Myometrial cell (primary cell): ENCODE data around the gene CFAP68. TPM values are rescaled to one million over a fixed set of nuclear protein-coding genes. Genes with fewer than 3 reads are reported as not detected.

Source experiments
- total RNA-seq: library from RNA; depleted of rRNA; stranded (reverse); fragments of >200 nt; gene quantifications from 2 replicates; pipeline ENCODE4 v1.2.3, GENCODE V29; 2015

Gene CFAP68, protein sequence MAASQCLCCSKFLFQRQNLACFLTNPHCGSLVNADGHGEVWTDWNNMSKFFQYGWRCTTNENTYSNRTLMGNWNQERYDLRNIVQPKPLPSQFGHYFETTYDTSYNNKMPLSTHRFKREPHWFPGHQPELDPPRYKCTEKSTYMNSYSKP
- total RNA-seq, result 7.2 and 14.2 TPM in 2 replicates

DNA sequence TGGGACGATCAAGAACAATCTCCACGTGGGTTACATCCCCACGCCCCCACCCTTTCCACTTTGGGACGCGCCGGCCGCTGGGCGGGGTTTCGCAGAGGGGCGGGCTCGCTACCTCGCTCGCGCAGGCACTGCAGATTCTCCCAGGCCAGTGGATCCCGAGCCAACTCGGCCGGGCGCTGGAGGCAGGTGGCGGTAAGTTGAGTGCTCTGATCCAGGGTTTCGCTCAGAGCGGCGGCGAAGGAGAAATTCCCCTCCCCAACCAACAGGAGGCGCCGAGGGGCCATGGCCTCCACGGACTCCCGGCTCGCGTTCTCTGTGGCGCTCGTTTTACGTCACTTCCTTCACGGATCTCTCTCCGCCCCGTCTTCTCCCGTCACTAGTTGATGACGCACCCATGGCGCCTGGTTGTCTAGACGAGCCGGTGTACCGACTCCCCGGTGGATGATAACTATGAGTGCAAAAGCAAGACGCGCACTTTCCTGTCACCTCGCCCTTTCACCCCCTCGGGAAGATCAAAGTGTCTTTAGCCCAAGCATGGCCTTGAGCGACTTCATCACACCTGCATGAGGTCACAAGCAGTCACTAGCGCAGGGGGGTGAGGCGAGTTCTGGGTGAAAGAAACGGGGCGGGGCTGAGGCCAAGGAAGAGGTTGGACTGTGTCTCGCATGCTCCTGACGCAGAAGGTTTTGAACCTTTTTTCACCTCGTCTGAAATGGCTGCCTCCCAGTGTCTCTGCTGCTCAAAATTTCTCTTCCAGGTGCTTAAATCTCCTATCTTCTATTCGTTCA is at the start of gene CFAP68, which contains the start of gene FDXACB1:
Gene CFAP68, plus strand, starts transcription at position 693 of the 788 bp plus-strand sequence. Its CDS starts 20 bp downstream, at position 713.
Gene FDXACB1, minus strand, starts transcription at position 317 of the 788 bp plus-strand sequence. Its CDS starts 33 bp downstream, at position 284.

DNA sequence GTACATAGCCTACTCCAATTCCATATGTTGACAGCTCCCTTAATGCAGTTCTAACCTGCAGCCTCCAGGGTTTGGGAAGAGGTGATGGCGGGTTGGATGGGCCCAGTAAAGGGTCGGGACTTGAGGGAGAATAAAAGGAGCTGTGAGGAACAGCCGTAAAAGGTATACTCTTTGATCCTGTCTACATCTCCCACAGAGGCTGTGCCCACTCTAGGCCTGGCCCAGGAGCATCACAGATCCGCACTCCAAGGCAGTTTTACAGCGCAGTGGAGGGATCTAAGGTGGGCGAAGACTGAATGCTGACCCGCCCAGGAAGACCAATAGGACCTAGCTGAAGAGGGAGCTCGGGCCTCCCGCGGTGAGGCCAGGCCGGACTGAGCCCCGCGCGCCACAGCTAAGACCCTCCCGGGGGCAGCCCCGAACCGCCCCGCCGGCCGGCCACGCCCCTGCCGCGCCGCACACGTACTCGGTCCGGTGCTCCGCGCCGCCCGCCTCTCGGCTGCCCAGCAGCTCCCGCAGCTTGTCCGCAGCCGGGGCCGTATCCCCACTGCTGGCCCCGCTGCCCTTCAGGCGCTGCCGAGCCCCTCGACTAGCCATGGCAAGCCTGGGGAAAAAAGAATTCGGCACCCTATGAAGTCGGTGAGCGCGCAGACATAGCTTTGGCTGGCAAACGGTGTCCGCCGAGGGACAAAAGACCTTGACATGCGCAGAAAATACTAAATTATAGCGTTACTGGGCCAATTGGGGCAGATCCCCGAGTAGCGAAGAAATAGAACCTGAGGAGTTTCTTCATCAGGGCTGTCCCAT is 8.3 kb upstream of the CFAP68 start, which contains the start of gene ALG9:
Gene ALG9, minus strand, starts transcription at position 696 of the 807 bp plus-strand sequence. Its CDS starts 99 bp downstream, at position 597.

DNA sequence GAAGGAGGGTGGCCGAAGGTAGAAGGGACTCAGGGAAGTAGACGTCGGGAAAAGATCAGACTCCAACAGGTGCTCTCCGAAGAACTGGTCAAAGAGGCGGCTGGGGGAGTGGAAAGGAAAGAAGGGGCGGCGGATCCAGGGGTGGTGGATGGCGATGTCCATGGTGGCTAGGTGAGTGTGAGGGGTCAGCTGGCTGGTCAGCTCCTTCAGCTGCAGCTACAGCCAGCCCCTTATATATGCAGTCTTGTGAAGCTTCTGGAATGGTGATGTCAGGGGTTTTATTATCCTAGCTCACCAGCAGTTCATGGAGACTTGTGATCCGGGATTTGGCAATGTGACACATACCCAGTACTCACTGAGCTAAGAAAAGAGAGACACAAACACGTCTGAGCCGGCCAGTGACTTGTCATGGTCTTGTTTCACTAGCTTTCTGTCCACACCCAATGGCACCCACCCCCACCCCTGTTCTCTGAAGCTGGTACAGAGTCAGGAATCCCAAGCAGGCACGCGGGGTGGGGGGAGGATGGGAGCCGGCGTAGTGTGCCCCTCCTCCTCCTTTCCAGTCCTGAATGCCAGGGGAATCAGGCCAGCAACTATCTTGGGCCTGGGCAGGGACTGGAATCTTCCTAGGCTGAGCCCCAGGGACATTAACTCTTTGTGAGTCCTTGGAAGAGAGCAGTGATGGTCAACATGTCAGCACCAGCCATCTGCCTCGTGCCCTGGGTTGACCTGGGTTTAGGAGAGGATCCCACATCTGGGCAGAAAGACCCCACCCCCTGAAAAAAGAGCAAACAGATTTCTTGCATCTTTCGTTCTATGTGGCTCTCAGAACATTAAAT is 32.4 kb downstream of the CFAP68 start, which contains the start of gene CRYAB:
Gene CRYAB, minus strand, starts transcription at position 208 of the 839 bp plus-strand sequence. Its CDS starts 46 bp downstream, at position 162.

DNA sequence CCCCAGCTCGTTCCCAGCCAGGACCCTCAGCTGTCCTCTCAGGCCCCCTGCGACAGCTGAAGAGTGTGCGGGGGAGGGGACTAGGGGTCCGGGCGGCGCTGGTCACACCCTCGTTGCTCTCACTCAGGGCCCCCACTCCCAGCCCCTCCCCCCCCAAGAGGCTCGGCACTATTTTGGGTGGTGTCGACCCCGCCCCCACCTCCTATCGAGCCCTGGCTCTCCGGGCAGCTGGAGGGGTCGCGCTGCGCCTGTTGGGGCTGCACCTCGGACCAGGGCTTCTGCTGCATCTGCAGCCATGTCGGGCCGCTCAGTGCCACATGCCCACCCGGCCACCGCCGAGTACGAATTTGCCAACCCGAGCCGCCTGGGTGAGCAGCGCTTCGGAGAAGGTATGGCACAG is 33.2 kb downstream of the CFAP68 start, which contains the start of gene HSPB2:
Gene HSPB2, plus strand, starts transcription at position 200 of the 400 bp plus-strand sequence. Its CDS starts 96 bp downstream, at position 296.

DNA sequence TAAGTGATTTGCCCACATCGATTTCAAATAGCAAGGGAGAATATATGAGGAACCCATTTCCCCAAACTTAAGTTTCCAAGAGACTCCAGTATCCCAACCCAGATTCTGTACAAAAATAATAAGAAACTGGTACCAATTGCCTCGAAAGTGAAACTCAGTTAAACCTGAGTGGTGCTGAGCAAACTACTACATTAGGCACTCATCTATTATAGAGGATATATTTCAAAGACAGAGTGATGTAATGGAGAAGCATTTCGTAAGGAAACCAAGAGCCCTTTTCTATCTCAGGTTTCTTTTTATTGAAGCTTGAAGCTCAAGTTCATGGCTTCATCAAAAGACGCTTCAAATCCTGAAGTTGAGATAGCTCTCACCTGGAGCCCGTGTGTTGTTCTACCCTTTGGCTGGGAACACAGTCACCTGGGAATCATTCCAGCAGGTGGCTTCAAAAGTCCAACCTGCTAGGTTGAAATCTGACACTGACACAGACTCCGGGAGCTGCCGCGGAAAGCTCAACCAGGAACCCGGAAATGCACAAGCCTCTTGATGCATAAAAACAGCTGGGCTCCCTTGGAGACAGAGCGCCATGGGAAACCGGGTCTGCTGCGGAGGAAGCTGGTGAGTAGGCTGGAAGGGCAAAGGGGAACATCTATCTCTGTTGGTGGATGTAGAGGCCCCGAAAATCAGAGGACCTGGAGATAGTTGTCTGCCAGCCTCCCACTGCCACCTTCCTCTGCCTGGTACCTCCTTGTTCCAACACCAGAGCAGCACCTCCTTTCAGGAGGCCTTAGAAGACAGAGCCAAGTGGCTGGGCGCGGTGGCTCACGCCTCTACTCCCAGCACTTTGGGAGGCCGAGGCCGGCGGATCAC is 39.3 kb downstream of the CFAP68 start, which contains the start of gene C11orf52:
Gene C11orf52, plus strand, starts transcription at position 524 of the 867 bp plus-strand sequence. Its CDS starts 60 bp downstream, at position 584.

Other genes with a start within 250 kb of the CFAP68 start
- 33.4 and 38.5 TPM in 2 replicates for gene PPP2R1B, start 113.2 kb upstream of the CFAP68 start, total RNA-seq
- 33.7 and 42.2 TPM in 2 replicates for gene ALG9, start 8.0 kb upstream of the CFAP68 start, total RNA-seq
- gene FDXACB1, start 376 bp upstream of the CFAP68 start, total RNA-seq, result 3.7 and 4.3 TPM in 2 replicates
- gene CRYAB, start 32.2 kb downstream of the CFAP68 start, total RNA-seq, result 11.7 and 27.1 TPM in 2 replicates
- not detected in 2 replicates for gene HSPB2, start 33.2 kb downstream of the CFAP68 start, total RNA-seq
- not detected in 2 replicates for gene C11orf52, start 39.4 kb downstream of the CFAP68 start, total RNA-seq
- 10.4 and 11.9 TPM in 2 replicates for gene DIXDC1, start 57.8 kb downstream of the CFAP68 start, total RNA-seq
- gene DLAT, start 145.9 kb downstream of the CFAP68 start, total RNA-seq, result 40.1 and 47.3 TPM in 2 replicates
- gene PIH1D2, start 194.5 kb downstream of the CFAP68 start, total RNA-seq, result 1.2 and 4.9 TPM in 2 replicates
- gene NKAPD1, start 194.8 kb downstream of the CFAP68 start, total RNA-seq, result 8.9 and 13.3 TPM in 2 replicates
- 40.2 and 48.7 TPM in 2 replicates for gene TIMM8B, start 207.2 kb downstream of the CFAP68 start, total RNA-seq
- gene SDHD, start 207.3 kb downstream of the CFAP68 start, total RNA-seq, result 146 and 150 TPM in 2 replicates